B cell (primary cell): Measurements from ENCODE around the gene LIMK1. TPM values are rescaled to one million over a fixed set of nuclear protein-coding genes. Genes with fewer than 3 reads are reported as not detected.

Experiments
- ATAC-seq: fragments of 200-7000 bp; cut with Tn5 transposase; one replicate; pipeline ENCODE4 v1.10.0; 2021; ENCODE audit warnings: low read depth, mild to moderate bottlenecking, moderate number of reproducible peaks, moderate library complexity
- CTCF ChIA-PET: fragments of 350-600 bp; sonication (Branson Sonifier 250); formaldehyde crosslinking; loops from one replicate; lab custom pipeline; 2021; ENCODE audit warnings: antibody characterized with exemption, inconsistent platforms; lab: Charles Lee
- POLR2A ChIA-PET: fragments of 350-600 bp; sonication (Branson Sonifier 250); formaldehyde crosslinking; loops from one replicate; lab custom pipeline; 2021; ENCODE audit warnings: antibody characterized with exemption; lab: Charles Lee
- DNase-seq: peaks from one replicate; pipeline ENCODE4 v3.0.0; 2013
- H2AFZ ChIP-seq: 2 replicates; pipeline ENCODE4 v1.6.1; 2012; ENCODE audit warnings: mild to moderate bottlenecking, low read depth, low read length; ENCODE audit not compliant: insufficient read depth, poor library complexity, severe bottlenecking
- H3K27ac ChIP-seq, 2 donors: 1 replicate in 1 of 2; 2 replicates in 1 of 2; pipeline ENCODE4 v1.5.1; 2012 to 2013; ENCODE audit warnings: low read length in 2 of 2, mild to moderate bottlenecking in 2 of 2, moderate library complexity in 1 of 2
- H3K27me3 ChIP-seq, 4 experiments: fragments of 200-600 bp in 1 of 4; sonication (generic) in 1 of 4; replicated peaks in 1 of 4; 1 replicate in 2 of 4; 2 replicates in 2 of 4; pipeline versions ENCODE4 v1.6.1 to v1.7.0; 2013 to 2016; ENCODE audit warnings: low read length in 3 of 4, mild to moderate bottlenecking in 2 of 4, mixed read lengths in 1 of 4, moderate library complexity in 1 of 4; ENCODE audit not compliant: insufficient read depth in 4 of 4, control insufficient read depth in 3 of 4; ENCODE audit errors: control extremely low read depth in 1 of 4
- H3K36me3 ChIP-seq, 2 experiments: replicated peaks in 1 of 2; 1 replicate in 1 of 2; 2 replicates in 1 of 2; pipeline versions ENCODE4 v1.6.1 to v1.7.1; 2013; ENCODE audit warnings: low read length in 1 of 2; ENCODE audit not compliant: insufficient read depth in 2 of 2, control insufficient read depth in 1 of 2; ENCODE audit errors: control extremely low read depth in 1 of 2, extremely low read depth in 1 of 2
- H3K4me1 ChIP-seq, 2 donors: fragments of 200-600 bp in 1 of 2; sonication (generic) in 1 of 2; 1 replicate in 1 of 2; 2 replicates in 1 of 2; pipeline versions ENCODE4 v1.5.1 to v1.6.1; 2013 to 2017; ENCODE audit warnings: low read length in 2 of 2; ENCODE audit not compliant: control insufficient read depth in 2 of 2, insufficient read depth in 2 of 2
- H3K4me2 ChIP-seq: replicated peaks from 2 replicates; pipeline ENCODE3; 2012; ENCODE audit warnings: mild to moderate bottlenecking, low read depth, low read length; ENCODE audit not compliant: poor library complexity, severe bottlenecking
- H3K4me3 ChIP-seq, 5 experiments: fragments of 200-600 bp in 1 of 5; sonication (generic) in 1 of 5; 1 replicate in 3 of 5; 2 replicates in 2 of 5; pipeline versions ENCODE4 v1.5.1 to v1.7.0; 2011 to 2016; ENCODE audit warnings: low read length in 4 of 5, mild to moderate bottlenecking in 4 of 5, low read depth in 2 of 5, control low read depth in 1 of 5, moderate library complexity in 1 of 5; ENCODE audit not compliant: insufficient read depth in 1 of 5; ENCODE audit errors: control extremely low read depth in 1 of 5, extremely low read depth in 1 of 5
- H3K79me2 ChIP-seq: fragments of 200-600 bp; sonication (generic); one replicate; pipeline ENCODE4 v1.6.0; 2016; ENCODE audit warnings: low read length; ENCODE audit not compliant: control insufficient read depth, insufficient read depth
- H3K9ac ChIP-seq: fragments of 200-600 bp; sonication (generic); 2 replicates; pipeline ENCODE4 v1.6.1; 2017; ENCODE audit warnings: mild to moderate bottlenecking, low read length, moderate library complexity
- H3K9me3 ChIP-seq, 3 donors: one replicate each; pipeline versions ENCODE4 v1.6.1 to v1.7.1; 2013; ENCODE audit warnings: low read length in 2 of 3; ENCODE audit not compliant: control insufficient read depth in 2 of 3, insufficient read depth in 1 of 3; ENCODE audit errors: control extremely low read depth in 1 of 3
- H4K20me1 ChIP-seq: 2 replicates; pipeline ENCODE4 v1.6.0; 2012; ENCODE audit warnings: mild to moderate bottlenecking, low read length; ENCODE audit not compliant: insufficient read depth, control insufficient read depth, poor library complexity, severe bottlenecking
- H3K27ac Mint-ChIP-seq: one replicate; pipeline ENCODE4 v1.8.0; 2021; ENCODE audit warnings: mixed read lengths
- H3K27me3 Mint-ChIP-seq: one replicate; pipeline ENCODE4 v1.8.0; 2021; ENCODE audit warnings: mixed read lengths
- H3K4me1 Mint-ChIP-seq: one replicate; pipeline ENCODE4 v1.8.0; 2021; ENCODE audit warnings: mixed read lengths
- H3K4me3 Mint-ChIP-seq: one replicate; pipeline ENCODE4 v1.8.0; 2021; ENCODE audit warnings: mixed read lengths
- H3K9me3 Mint-ChIP-seq: one replicate; pipeline ENCODE4 v1.8.0; 2022; ENCODE audit warnings: mixed read lengths; ENCODE audit not compliant: insufficient read depth
- CTCF ChIP-seq: fragments of 200-600 bp; IDR thresholded peaks from one replicate; pipeline ENCODE4 v1.8.0; 2022; ENCODE audit warnings: antibody characterized with exemption, mild to moderate bottlenecking
- EZH2 ChIP-seq: IDR thresholded peaks from 2 replicates; pipeline ENCODE4 v1.6.1; 2012; ENCODE audit warnings: borderline replicate concordance, low read depth, mild to moderate bottlenecking, moderate library complexity, low read length; ENCODE audit not compliant: insufficient read depth, poor library complexity, severe bottlenecking
- WGBS: methylation state at CpG from one replicate; pipeline ENCODE4 v1.1.5; 2013; ENCODE audit warnings: missing lambda C conversion rate; ENCODE audit not compliant: insufficient coverage; 5-methylcytosine and 5-hydroxymethylcytosine counted together
- intact Hi-C: fragments of 100-400 bp; cut with micrococcal nuclease; formaldehyde crosslinking; loops from one replicate; pipeline ENCODE4 v1.10.0; 2022
- polyA plus RNA-seq: library from polyadenylated mRNA; depleted of rRNA; stranded (reverse); fragments of >200 nt; gene quantifications from 2 replicates; pipeline ENCODE4 v1.2.3, GENCODE V29; 2012
- total RNA-seq, 2 donors: library from RNA; stranded (reverse); fragments of 120-200 nt in 1 of 2; gene quantifications; 1 replicate in 1 of 2; 2 replicates in 1 of 2; pipeline versions ENCODE4 v1.2.3 to v1.2.4, GENCODE V29; 2013 to 2022

Gene LIMK1
- total and polyA plus RNA-seq, 2 donors (not counting 1 experiment from before 2014, with no cell fraction given): 38.7 to 70.8 TPM

- Mint-ChIP-seq H3K4me1 (peaks cover 5% of the 10 kb centered on the region), H3K4me3 (peak overlapping the region; percentile 59)
Observed at GRCh38 chr7:74061840-74062539, 21.6 kb upstream of the LIMK1 start.

More at GRCh38 chr7:74061840-74062539, 21.6 kb upstream of the LIMK1 start:
- Histone ChIP-seq H3K4me2 (peak overlapping the region; percentile 30), H3K27me3 (no peaks in the 10 kb centered on the region), H3K9me3 (peaks cover 0 to 3% (median 0%) of the 10 kb centered on the region in 3 donors), H3K9ac (peak overlapping the region; percentile 32), H2AFZ (no peak overlapping the region), H3K27ac (no peak overlapping the region), H3K4me3 (no peak overlapping the region), H3K79me2 (no peaks in the 10 kb centered on the region), H3K4me1 (peaks cover 0 to 5% of the 10 kb centered on the region in 2 donors), H3K36me3 (no peaks in the 10 kb centered on the region), H4K20me1 (no peaks in the 10 kb centered on the region)
- Mint-ChIP-seq H3K27me3 (peaks cover 12% of the 10 kb centered on the region), H3K9me3 (no peaks in the 10 kb centered on the region), H3K27ac (peak overlapping the region; percentile 75)
- TF ChIP-seq CTCF (no peak), EZH2 (no peak)
- ATAC-seq (peak; percentile 97), DNase-seq (peak; percentile 72)
- CTCF ChIA-PET: interaction anchor here (0.8 kb wide), 1 partner anchor 339 kb away, joined by 4 read pairs; no protein-coding TSS in a partner anchor
- WGBS: 79% methylated on average over 20 of the region's 20 CpGs
- POLR2A ChIA-PET: no interaction called here
- intact Hi-C loops: no loop called here
